Nephron (organoid): ENCODE results near the gene ZNF22.

Source experiments
- H3K27ac Mint-ChIP-seq, 3 experiments: 2 replicates each; pipeline ENCODE4 v1.8.0; 2020; ENCODE audit warnings: mixed read lengths in 3 of 3, mild to moderate bottlenecking in 2 of 3, moderate library complexity in 1 of 3
- H3K27me3 Mint-ChIP-seq: 2 replicates; pipeline ENCODE4 v1.8.0; 2021; ENCODE audit warnings: low read depth, mild to moderate bottlenecking, moderate library complexity, mixed read lengths
- H3K36me3 Mint-ChIP-seq: 2 replicates; pipeline ENCODE4 v1.8.0; 2020; ENCODE audit warnings: low read depth, mixed read lengths
- H3K4me1 Mint-ChIP-seq: 2 replicates; pipeline ENCODE4 v1.8.0; 2020; ENCODE audit warnings: mixed read lengths
- H3K4me3 Mint-ChIP-seq, 3 experiments: 2 replicates each; pipeline ENCODE4 v1.8.0; 2020; ENCODE audit warnings: mild to moderate bottlenecking in 3 of 3, mixed read lengths in 3 of 3, moderate library complexity in 2 of 3
- H3K9me3 Mint-ChIP-seq: 2 replicates; pipeline ENCODE4 v1.8.0; 2020; ENCODE audit warnings: mixed read lengths
- TF ChIP-seq, protein P1 (sequence below), 3 experiments: fragments of 200-600 bp; sonication (generic); IDR thresholded peaks; one replicate each; pipeline ENCODE4 v1.5.0; 2021; ENCODE audit warnings: antibody characterized with exemption in 3 of 3; ENCODE audit not compliant: unreplicated experiment in 3 of 3

The ZNF22 gene

DNA sequence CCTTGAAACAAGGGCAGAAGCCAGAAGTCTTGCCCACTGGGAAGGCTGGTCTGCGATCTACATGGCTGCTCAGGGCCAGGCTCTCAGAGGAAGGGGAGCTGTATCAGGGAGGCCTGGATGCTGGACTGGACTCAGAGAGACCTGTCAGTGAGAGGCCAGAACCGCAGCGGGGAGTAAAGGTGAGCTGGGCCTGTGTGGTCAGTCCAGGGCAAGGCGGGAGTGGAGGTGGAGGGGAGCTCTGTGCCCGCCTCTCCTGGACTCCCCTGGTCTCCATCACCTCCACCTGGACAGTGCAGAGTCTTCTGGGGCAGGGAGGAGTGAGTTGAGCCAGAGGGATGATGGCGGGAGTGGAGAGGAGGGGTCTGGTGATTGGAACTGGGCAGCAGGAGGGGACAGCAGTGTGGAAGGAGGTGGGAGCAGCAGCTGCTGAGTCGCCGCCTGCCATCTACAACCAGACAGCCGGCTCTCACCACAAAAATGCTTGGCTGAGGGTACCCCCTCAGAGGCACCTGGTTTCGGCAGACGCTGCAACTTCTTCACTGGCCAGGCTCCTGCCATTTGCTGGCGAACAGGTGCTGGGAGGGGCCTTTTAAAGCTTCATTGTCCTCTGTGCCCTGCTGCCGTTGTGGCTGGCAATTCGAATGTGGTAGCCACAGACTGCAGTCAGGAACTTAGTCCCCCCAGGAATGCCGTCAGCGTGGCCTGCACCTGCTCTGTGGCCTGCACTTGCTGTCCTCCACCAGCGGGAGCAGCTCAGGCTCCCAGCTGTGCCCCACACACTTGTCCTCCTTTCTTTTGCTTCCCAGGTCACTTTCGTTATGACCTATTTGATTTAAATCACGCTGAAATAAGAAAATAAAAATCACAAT lies 37.6 kb upstream of the ZNF22 start:
- Mint-ChIP-seq H3K27me3 (no peaks in the 10 kb centered on the region), H3K9me3 (no peaks in the 10 kb centered on the region), H3K36me3 (no peaks in the 10 kb centered on the region), H3K4me3 (peak overlapping the region; percentile 67 to 93 (median 89)), H3K4me1 (peaks cover 93% of the 10 kb centered on the region), H3K27ac (peak overlapping the region; percentile 91 to 96 (median 92))
- TF ChIP-seq, protein P1, sequence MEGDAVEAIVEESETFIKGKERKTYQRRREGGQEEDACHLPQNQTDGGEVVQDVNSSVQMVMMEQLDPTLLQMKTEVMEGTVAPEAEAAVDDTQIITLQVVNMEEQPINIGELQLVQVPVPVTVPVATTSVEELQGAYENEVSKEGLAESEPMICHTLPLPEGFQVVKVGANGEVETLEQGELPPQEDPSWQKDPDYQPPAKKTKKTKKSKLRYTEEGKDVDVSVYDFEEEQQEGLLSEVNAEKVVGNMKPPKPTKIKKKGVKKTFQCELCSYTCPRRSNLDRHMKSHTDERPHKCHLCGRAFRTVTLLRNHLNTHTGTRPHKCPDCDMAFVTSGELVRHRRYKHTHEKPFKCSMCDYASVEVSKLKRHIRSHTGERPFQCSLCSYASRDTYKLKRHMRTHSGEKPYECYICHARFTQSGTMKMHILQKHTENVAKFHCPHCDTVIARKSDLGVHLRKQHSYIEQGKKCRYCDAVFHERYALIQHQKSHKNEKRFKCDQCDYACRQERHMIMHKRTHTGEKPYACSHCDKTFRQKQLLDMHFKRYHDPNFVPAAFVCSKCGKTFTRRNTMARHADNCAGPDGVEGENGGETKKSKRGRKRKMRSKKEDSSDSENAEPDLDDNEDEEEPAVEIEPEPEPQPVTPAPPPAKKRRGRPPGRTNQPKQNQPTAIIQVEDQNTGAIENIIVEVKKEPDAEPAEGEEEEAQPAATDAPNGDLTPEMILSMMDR (IDR thresholded peaks at IDR 0.05; ENCODE audit: unreplicated experiment in 3 of 3) = peak in 2 of 3 experiments; percentile 25 to 27

DNA sequence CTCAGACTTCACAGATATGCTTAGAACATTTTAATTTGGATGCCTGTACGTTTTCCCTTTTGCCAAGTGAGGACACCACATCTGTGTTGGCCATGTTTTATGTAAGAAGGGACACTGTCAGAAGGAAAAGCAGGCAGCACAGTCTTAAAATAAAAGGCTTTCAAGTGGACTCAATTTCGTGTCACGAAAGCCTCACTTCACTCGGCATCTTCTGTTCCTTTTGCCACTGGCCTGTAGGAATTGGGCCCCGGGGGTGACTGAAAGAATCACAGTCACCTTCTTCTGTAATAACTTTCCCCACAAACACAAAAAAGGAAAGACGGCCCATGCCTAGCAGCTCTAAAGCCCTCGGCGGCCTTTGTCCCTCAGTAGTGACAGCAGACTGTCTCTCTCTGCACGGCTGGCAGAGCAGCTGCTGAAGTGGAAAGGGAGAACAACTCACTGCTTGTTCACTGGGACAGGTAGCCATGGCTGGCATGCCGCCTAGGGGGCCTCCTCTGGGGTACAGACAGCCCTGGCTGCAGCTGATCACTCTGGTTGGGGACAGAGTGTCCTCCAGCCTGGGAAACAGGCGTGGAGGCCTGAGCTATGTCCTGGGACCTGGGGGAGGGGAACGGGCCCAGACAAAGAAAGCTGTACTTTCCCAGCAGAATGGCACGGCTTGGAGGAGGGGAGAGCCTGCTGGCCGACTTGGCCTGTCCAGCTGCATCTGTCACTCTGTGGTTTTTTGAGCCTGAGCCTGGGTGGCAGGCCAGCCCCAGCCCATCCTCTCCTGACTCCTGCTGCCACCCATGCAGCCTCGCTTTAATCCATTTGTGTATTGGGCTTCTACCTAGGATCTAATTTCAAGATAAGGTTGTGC lies 36.7 kb upstream of the ZNF22 start:
- H3K9me3 Mint-ChIP-seq = no peaks in the 10 kb centered on the region
- no peaks in the 10 kb centered on the region for H3K27me3 Mint-ChIP-seq

DNA sequence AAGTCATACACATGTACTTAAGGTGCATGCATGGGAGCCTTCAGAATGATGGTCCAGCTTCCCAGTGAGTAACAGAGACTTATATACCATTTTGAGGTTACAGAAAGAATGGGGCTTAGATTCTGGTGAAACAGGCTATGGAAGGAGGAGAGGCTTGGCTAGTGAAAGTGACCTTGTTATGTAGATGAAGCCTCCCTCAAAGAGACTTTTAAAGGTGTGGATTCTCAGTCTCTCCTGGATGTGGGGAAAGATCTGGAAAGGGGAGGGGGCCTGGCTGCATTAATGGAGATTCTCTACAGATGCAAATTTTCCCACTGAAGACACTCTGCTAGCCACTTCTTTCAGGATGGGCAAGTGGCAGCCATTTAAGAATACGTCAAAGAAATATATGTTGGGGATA lies 35.6 kb upstream of the ZNF22 start:
- Mint-ChIP-seq H3K4me1 (peaks cover 93% of the 10 kb centered on the region), H3K36me3 (peaks cover 14% of the 10 kb centered on the region), H3K4me3 (peak overlapping the region in 1 of 3 experiments; percentile 93), H3K27ac (peak overlapping the region; percentile 91 to 96 (median 92)), H3K9me3 (no peaks in the 10 kb centered on the region), H3K27me3 (no peaks in the 10 kb centered on the region)
- TF ChIP-seq, protein P1 (IDR thresholded peaks at IDR 0.05; ENCODE audit: unreplicated experiment in 3 of 3) = no peak

More for the DNA sequence above, 36.7 kb upstream of the ZNF22 start:
- Mint-ChIP-seq H3K4me1 (peaks cover 91% of the 10 kb centered on the region), H3K36me3 (peaks cover 4% of the 10 kb centered on the region), H3K27ac (peak overlapping the region; percentile 91 to 96 (median 92)), H3K4me3 (peak overlapping the region; percentile 53 to 93 (median 67))
- TF ChIP-seq, protein P1 (IDR thresholded peaks at IDR 0.05; ENCODE audit: unreplicated experiment in 3 of 3) = no peak

DNA sequence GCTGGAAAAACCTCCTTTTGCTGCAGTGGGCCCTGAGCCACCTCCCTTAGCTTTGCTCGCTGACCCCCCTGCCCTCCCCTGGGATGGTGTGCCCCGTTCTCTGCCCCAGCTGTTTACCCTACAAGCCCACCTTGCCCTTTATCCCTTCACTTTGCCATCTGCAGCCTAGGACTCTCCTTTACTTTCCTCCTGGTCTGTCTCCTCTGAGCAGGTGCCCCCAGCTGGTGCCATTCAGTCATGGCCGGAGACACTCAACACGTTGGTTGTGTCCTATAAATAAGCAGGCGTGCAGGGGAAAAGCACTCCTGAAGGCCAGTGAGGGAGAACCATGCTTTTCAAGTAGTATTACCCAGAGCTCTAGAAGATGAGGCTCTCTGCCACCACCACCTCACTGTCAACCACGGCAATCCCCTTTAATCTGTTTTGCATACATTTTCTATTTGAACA lies 35.0 kb upstream of the ZNF22 start:
- TF ChIP-seq, protein P1 (IDR thresholded peaks at IDR 0.05; ENCODE audit: unreplicated experiment in 3 of 3) = no peak
- Mint-ChIP-seq H3K9me3 (no peaks in the 10 kb centered on the region), H3K4me3 (peak overlapping the region; percentile 48 to 76 (median 56)), H3K4me1 (peaks cover 89% of the 10 kb centered on the region), H3K27me3 (no peaks in the 10 kb centered on the region), H3K36me3 (peaks cover 18% of the 10 kb centered on the region), H3K27ac (peak overlapping the region; percentile 91 to 96 (median 92))

DNA sequence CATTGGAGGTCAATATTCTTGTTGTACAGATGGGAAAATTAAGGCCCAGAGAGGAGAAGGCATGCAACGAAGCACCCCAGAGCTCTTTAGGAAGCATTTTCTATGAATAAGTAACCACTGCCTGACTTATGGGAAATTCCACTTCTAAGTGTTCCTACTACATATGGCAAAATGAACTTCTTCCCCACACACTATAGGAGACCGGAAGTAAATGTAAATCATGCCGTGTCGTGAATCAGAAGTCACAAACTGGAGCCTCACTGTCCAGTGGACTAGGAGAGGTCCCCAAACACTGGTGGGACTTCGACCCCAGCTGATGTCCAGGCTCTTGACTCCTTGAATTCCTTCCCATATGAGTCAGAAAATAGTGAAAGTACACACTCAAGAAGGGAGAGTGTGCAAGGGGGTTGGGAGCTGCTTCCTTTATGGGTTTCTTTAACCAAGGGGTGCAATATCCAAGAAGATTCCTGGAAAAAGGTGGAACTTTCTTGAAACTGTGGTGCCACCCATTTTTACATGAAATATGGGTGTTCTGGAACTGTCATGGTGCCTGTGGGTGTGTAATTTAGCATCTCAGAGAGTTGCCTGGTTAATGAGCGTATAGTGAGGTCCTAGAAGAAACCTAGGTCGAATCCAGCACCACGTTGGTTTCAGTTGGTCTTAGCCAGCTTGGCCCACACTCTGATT lies 34.5 kb upstream of the ZNF22 start:
- no peaks in the 10 kb centered on the region for H3K9me3 Mint-ChIP-seq
- TF ChIP-seq, protein P1 (IDR thresholded peaks at IDR 0.05; ENCODE audit: unreplicated experiment in 3 of 3) = no peak
- peaks cover 88% of the 10 kb centered on the region for H3K4me1 Mint-ChIP-seq
- peaks cover 24% of the 10 kb centered on the region for H3K36me3 Mint-ChIP-seq
- H3K4me3 Mint-ChIP-seq = peak overlapping the region in 2 of 3 experiments; percentile 56 to 76
- H3K27me3 Mint-ChIP-seq = no peaks in the 10 kb centered on the region
- peak overlapping the region; percentile 91 to 96 (median 92) for H3K27ac Mint-ChIP-seq
